Loucy (cell line): ENCODE measurements around the gene DCLK2.

Experiments used
- EZH2phosphoT487 ChIP-seq: fragments of 200-600 bp; IDR thresholded peaks from 2 replicates; pipeline ENCODE4 v1.6.1; 2018; ENCODE audit warnings: antibody characterized with exemption, mild to moderate bottlenecking, moderate library complexity, borderline replicate concordance
- TF ChIP-seq, protein P1 (sequence below): fragments of 200-600 bp; sonication (generic); conservative IDR thresholded peaks from 2 replicates; pipeline ENCODE4 v1.5.1; 2014; ENCODE audit warnings: mild to moderate bottlenecking, antibody characterized with exemption, low read length

- TF ChIP-seq, protein P1, sequence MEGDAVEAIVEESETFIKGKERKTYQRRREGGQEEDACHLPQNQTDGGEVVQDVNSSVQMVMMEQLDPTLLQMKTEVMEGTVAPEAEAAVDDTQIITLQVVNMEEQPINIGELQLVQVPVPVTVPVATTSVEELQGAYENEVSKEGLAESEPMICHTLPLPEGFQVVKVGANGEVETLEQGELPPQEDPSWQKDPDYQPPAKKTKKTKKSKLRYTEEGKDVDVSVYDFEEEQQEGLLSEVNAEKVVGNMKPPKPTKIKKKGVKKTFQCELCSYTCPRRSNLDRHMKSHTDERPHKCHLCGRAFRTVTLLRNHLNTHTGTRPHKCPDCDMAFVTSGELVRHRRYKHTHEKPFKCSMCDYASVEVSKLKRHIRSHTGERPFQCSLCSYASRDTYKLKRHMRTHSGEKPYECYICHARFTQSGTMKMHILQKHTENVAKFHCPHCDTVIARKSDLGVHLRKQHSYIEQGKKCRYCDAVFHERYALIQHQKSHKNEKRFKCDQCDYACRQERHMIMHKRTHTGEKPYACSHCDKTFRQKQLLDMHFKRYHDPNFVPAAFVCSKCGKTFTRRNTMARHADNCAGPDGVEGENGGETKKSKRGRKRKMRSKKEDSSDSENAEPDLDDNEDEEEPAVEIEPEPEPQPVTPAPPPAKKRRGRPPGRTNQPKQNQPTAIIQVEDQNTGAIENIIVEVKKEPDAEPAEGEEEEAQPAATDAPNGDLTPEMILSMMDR, result no peak
- no peak for TF ChIP-seq EZH2phosphoT487
Observed at GRCh38 chr4:150212485-150212884, 134.2 kb downstream of the DCLK2 start.
